Progenitor cell of endocrine pancreas (in vitro differentiated cells): ENCODE results near the gene EYS. TPM values are rescaled to one million over a fixed set of nuclear protein-coding genes. Genes with fewer than 3 reads are reported as not detected.

Experiments
- DNase-seq: peaks from one replicate; pipeline ENCODE4 v3.0.0; 2021; ENCODE audit warnings: low spot score; ENCODE audit not compliant: unreplicated experiment
- H3K27ac Mint-ChIP-seq: 2 replicates; pipeline ENCODE4 v1.8.0; 2021; ENCODE audit warnings: mild to moderate bottlenecking, moderate library complexity, mixed read lengths
- H3K27me3 Mint-ChIP-seq: 2 replicates; pipeline ENCODE4 v1.8.0; 2021; ENCODE audit warnings: mixed read lengths
- H3K36me3 Mint-ChIP-seq: 2 replicates; pipeline ENCODE4 v1.8.0; 2022; ENCODE audit warnings: mixed read lengths; ENCODE audit not compliant: insufficient read depth
- H3K4me1 Mint-ChIP-seq: 2 replicates; pipeline ENCODE4 v1.8.0; 2021; ENCODE audit warnings: low read depth, mixed read lengths
- H3K4me3 Mint-ChIP-seq: 2 replicates; pipeline ENCODE4 v1.8.0; 2021; ENCODE audit warnings: low read depth, mild to moderate bottlenecking, moderate library complexity, mixed read lengths
- H3K9me3 Mint-ChIP-seq: 2 replicates; pipeline ENCODE4 v1.8.0; 2021; ENCODE audit warnings: low read depth, mixed read lengths
- total RNA-seq: library from RNA; stranded (reverse); gene quantifications from 2 replicates; pipeline ENCODE4 v1.2.1, GENCODE V29; 2021
- TF ChIP-seq, protein P1 (sequence below): fragments of 200-600 bp; sonication (generic); IDR thresholded peaks from one replicate; pipeline ENCODE4 v1.5.0; 2021; ENCODE audit warnings: antibody characterized with exemption, mild to moderate bottlenecking; ENCODE audit not compliant: unreplicated experiment

The EYS gene
- total RNA-seq, 1 donor from 2014 or later: 0.46 TPM

DNA sequence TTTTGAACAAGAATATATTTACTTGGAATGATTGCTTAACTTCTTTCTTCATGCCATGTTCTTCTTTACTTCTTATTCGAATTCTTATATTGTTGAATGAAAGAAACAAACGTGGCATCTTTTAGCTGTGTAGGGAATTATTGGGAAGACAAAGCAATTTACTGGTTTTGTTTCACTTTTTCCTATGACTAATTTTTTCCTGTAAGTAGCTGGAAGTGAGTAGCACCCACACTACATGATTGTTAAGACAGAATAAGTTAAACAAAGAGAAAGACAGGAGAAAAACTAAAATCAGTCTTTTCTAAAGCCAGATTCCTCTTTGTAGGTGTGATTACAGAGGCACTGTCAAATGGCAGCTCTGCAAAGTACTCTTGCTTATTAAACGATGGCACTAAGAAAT, 593.4 kb downstream of the EYS start:
- H3K4me1 Mint-ChIP-seq: no peaks in the 10 kb centered on the region
- no peak overlapping the region for H3K4me3 Mint-ChIP-seq
- no peaks in the 10 kb centered on the region for H3K9me3 Mint-ChIP-seq
- no peaks in the 10 kb centered on the region for H3K36me3 Mint-ChIP-seq
- TF ChIP-seq, protein P1, sequence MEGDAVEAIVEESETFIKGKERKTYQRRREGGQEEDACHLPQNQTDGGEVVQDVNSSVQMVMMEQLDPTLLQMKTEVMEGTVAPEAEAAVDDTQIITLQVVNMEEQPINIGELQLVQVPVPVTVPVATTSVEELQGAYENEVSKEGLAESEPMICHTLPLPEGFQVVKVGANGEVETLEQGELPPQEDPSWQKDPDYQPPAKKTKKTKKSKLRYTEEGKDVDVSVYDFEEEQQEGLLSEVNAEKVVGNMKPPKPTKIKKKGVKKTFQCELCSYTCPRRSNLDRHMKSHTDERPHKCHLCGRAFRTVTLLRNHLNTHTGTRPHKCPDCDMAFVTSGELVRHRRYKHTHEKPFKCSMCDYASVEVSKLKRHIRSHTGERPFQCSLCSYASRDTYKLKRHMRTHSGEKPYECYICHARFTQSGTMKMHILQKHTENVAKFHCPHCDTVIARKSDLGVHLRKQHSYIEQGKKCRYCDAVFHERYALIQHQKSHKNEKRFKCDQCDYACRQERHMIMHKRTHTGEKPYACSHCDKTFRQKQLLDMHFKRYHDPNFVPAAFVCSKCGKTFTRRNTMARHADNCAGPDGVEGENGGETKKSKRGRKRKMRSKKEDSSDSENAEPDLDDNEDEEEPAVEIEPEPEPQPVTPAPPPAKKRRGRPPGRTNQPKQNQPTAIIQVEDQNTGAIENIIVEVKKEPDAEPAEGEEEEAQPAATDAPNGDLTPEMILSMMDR: no peak
- H3K27me3 Mint-ChIP-seq: no peaks in the 10 kb centered on the region
- DNase-seq: no peak
- no peak overlapping the region for H3K27ac Mint-ChIP-seq

DNA sequence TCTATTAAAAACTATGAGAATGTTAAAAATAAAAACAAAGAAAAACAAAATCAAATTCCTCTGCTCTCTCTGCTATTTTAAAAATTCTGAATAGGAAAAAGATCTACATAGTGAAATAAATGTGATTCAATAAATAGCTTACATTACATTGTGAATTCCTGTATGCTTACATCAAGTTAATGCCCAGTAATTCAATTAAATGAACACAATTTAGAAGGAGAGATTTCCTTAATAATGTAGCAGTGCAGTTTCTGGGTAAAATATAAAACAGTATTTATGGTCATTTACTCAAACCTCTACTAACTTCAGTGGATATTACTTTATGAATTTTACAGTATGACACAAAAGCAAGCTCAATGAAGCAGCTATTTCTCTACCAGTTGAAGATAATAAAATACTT, 594.6 kb downstream of the EYS start:
- Mint-ChIP-seq H3K36me3 (no peaks in the 10 kb centered on the region), H3K4me1 (no peaks in the 10 kb centered on the region), H3K27me3 (no peaks in the 10 kb centered on the region), H3K27ac (no peak overlapping the region), H3K4me3 (no peak overlapping the region), H3K9me3 (no peaks in the 10 kb centered on the region)
- TF ChIP-seq, protein P1: no peak
- DNase-seq: no peak

DNA sequence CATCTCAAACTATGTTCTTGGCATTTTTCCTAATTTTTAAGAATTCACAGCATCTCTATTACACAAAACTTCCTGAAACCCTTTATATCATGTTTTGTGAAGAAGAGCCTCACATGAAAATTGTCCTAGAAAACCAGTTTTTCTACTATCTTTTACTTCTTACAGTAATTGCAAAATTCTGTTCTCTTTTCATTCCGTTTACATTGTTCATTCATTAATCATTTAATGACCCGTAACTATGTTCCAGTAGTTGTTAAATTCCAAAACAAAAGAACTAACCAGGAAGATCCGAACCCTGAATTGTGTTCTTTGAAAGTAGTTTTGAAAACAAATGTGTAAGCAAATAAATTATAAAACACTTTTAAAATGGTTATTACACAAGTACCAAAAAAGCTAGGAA, 597.0 kb downstream of the EYS start:
- H3K4me3 Mint-ChIP-seq: no peak overlapping the region
- H3K27me3 Mint-ChIP-seq: no peaks in the 10 kb centered on the region
- H3K4me1 Mint-ChIP-seq: no peaks in the 10 kb centered on the region
- no peaks in the 10 kb centered on the region for H3K9me3 Mint-ChIP-seq
- DNase-seq: no peak
- TF ChIP-seq, protein P1: no peak
- H3K36me3 Mint-ChIP-seq: no peaks in the 10 kb centered on the region
- H3K27ac Mint-ChIP-seq: no peak overlapping the region

DNA sequence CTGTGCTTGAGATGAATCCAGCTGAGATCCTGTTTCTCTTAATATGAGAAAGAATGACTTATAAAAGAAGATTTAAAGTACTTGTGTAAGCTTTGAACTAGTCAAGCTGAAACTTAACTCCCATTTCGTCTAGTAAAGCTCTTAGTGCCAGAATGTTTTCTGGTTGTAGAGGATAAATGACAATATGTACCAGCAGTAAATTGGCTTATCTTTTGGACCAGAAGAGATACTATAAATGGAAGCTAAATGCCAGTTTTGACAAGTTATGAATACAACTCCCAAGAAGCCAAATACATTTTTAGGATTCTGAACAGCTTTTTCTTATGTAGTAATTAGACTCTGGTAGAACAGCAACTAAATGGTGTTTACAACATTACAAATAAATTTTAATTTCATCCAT, 608.7 kb downstream of the EYS start:
- no peaks in the 10 kb centered on the region for H3K36me3 Mint-ChIP-seq
- no peaks in the 10 kb centered on the region for H3K4me1 Mint-ChIP-seq
- TF ChIP-seq, protein P1: no peak
- H3K4me3 Mint-ChIP-seq: no peak overlapping the region
- peaks cover 3% of the 10 kb centered on the region for H3K9me3 Mint-ChIP-seq
- DNase-seq: no peak
- no peaks in the 10 kb centered on the region for H3K27me3 Mint-ChIP-seq
- no peak overlapping the region for H3K27ac Mint-ChIP-seq

DNA sequence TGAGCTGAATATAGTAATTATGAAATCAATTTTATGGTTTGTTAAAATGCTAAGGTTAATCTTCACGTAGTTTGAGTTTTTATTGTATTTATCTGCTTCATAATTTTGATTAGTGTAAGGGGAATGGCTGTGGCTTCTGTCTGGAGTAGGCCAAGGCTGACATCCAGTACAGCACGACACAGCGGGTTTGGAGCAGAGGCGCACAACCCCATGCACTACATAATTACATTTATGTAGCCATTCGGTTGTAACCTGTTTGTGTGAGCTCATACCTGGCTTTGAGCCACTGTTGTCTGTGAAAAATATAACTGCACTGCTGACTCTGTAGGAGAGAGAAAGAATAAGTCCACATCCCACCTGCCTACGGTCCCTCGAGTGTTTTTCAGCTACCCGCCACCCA, 615.5 kb downstream of the EYS start:
- Mint-ChIP-seq H3K36me3 (peaks cover 1% of the 10 kb centered on the region), H3K4me3 (no peak overlapping the region), H3K27ac (no peak overlapping the region), H3K9me3 (peaks cover 19% of the 10 kb centered on the region), H3K27me3 (no peaks in the 10 kb centered on the region), H3K4me1 (no peaks in the 10 kb centered on the region)
- TF ChIP-seq, protein P1: no peak
- DNase-seq: no peak
